Transverse colon (tissue), 4 donors: ENCODE measurements around the gene GNB1.

Experiments
- CTCF ChIP-seq, 5 experiments: fragments of 200-600 bp in 3 of 5; fragments of 450-650 bp in 2 of 5; sonication (generic) in 3 of 5; IDR thresholded peaks; 1 replicate in 2 of 5; 2 replicates in 3 of 5; pipeline ENCODE4 v1.5.1; 2016 to 2017; ENCODE audit warnings: antibody characterized with exemption in 5 of 5, inconsistent platforms in 3 of 5, mild to moderate bottlenecking in 2 of 5, moderate library complexity in 1 of 5
- EP300 ChIP-seq: sonication (generic); formaldehyde crosslinking; IDR thresholded peaks from one replicate; pipeline ENCODE4 v1.6.1; 2017; ENCODE audit warnings: antibody characterized with exemption, low read depth
- POLR2A ChIP-seq: fragments of 450-650 bp; IDR thresholded peaks from one replicate; pipeline ENCODE4 v1.6.1; 2016; ENCODE audit warnings: antibody characterized with exemption, mild to moderate bottlenecking, moderate library complexity
- POLR2AphosphoS5 ChIP-seq, 3 donors: sonication (generic); formaldehyde crosslinking; IDR thresholded peaks; one replicate each; pipeline ENCODE4 v1.6.1; 2016; ENCODE audit warnings: antibody characterized with exemption in 3 of 3

GRCh38 chr1:1782399-1783221 is 108.3 kb downstream of the GNB1 start:
- TF ChIP-seq POLR2AphosphoS5 (IDR thresholded peaks at IDR 0.05) (peak in 2 of 3 donors; percentile 61 to 67), CTCF (IDR thresholded peaks at IDR 0.05) (no peak), POLR2A (peak; percentile 76), EP300 (no peak)
